ENCODE data around the gene ZBTB45. TPM values are rescaled to one million over a fixed set of nuclear protein-coding genes. Genes with fewer than 3 reads are reported as not detected.
"Not testable (repeated sequence)": the region's sequence is repeated elsewhere in the genome, so short reads cannot be mapped to it uniquely, and the experiment has no call there.

The ZBTB45 gene
- total and polyA plus RNA-seq, 4 donors, result 3.8 to 22.4 (median 12.7) TPM

GRCh38 chr19:58475714-58476497 lies 43.7 kb downstream of the ZBTB45 start, which contains the start of gene ZNF446:
ZNF446 (plus strand) TSS chr19:58476352; CDS start chr19:58477219, 867 bp downstream.
- no peaks in the 10 kb centered on the region for H3K9me3 ChIP-seq (ENCODE audit: control insufficient read depth, insufficient read depth, low read length)
- peaks cover 33% of the 10 kb centered on the region for H3K4me1 ChIP-seq (ENCODE audit: control insufficient read depth, insufficient read depth, low read length)
- H3K27ac ChIP-seq (ENCODE audit: low read depth, low read length), result peak within 1 kb of the TSS; percentile 92
- peaks cover 74% of the 10 kb centered on the region for H3K36me3 ChIP-seq (ENCODE audit: control insufficient read depth, insufficient read depth, low read length)
- H3K27me3 ChIP-seq (ENCODE audit: control insufficient read depth, insufficient read depth, low read length), result no peaks in the 10 kb centered on the region
- H3K4me3 ChIP-seq (ENCODE audit: low read depth, low read length), result peak within 1 kb of the TSS; percentile 75
- DNase-seq (ENCODE audit: low read depth in 4 of 6, low spot score in 6 of 6), result peak; percentile 91 to 99 (median 96)
- under 1% methylated on average over 64 of the region's 64 CpGs for WGBS (ENCODE audit: insufficient coverage)

- Histone ChIP-seq H3K9me3 (ENCODE audit: control insufficient read depth, insufficient read depth, low read length) (no peaks in the 10 kb centered on the region), H3K4me3 (ENCODE audit: low read depth, low read length) (peak overlapping the region; percentile 75), H3K4me1 (ENCODE audit: control insufficient read depth, insufficient read depth, low read length) (peaks cover 33% of the 10 kb centered on the region), H3K27me3 (ENCODE audit: control insufficient read depth, insufficient read depth, low read length) (no peaks in the 10 kb centered on the region), H3K27ac (ENCODE audit: low read depth, low read length) (peak overlapping the region; percentile 92), H3K36me3 (ENCODE audit: control insufficient read depth, insufficient read depth, low read length) (peaks cover 74% of the 10 kb centered on the region)
- no peak for DNase-seq (ENCODE audit: low read depth in 4 of 6, low spot score in 6 of 6)
- WGBS (ENCODE audit: insufficient coverage), result 10% methylated on average over 23 of the region's 27 CpGs
Observed at GRCh38 chr19:58474997-58475713, 44.5 kb downstream of the ZBTB45 start.

DNA sequence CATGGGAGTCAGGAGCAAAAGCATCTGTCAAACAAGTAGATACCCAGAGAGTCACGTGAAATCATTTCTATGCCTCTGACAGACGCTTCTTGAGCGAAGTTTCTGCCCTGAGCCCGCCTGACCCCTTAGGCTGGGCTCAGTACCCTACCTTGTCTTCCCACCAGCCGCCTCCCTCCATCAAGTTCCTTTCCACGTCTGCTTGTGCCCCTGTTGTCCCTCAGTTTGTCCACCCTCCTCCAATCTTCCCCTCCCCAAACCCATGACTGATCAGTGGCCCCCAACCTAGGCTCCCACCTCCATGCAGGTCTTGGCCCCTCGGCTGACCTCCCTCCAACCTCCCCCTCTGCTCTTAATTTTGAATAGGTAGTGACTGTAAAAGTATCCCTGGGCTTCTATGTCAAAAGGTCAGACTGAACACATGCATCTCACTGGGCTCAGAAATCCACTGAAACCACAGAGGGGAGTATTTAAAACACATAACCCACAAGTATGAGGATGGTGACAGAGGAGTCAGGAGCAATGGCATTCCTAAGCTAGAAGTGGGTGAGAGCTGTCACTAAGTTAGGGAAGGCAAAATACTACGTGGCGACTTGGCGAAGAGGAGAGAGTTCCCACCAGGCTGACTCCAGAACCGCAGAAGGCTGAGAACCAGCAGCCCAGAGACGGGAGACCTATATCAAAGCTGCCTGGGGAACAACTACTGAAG lies 45.2 kb downstream of the ZBTB45 start:
- Histone ChIP-seq H3K4me1 (ENCODE audit: control insufficient read depth, insufficient read depth, low read length) (peaks cover 33% of the 10 kb centered on the region), H3K9me3 (ENCODE audit: control insufficient read depth, insufficient read depth, low read length) (no peaks in the 10 kb centered on the region), H3K36me3 (ENCODE audit: control insufficient read depth, insufficient read depth, low read length) (peaks cover 74% of the 10 kb centered on the region), H3K4me3 (ENCODE audit: low read depth, low read length) (no peak overlapping the region), H3K27ac (ENCODE audit: low read depth, low read length) (no peak overlapping the region), H3K27me3 (ENCODE audit: control insufficient read depth, insufficient read depth, low read length) (no peaks in the 10 kb centered on the region)
- 88% methylated on average over 10 of the region's 12 CpGs for WGBS (ENCODE audit: insufficient coverage)
- no peak for DNase-seq (ENCODE audit: low read depth in 4 of 6, low spot score in 6 of 6)

GRCh38 chr19:58473775-58474174 lies 45.8 kb downstream of the ZBTB45 start:
- no peaks in the 10 kb centered on the region for H3K9me3 ChIP-seq (ENCODE audit: control insufficient read depth, insufficient read depth, low read length)
- H3K4me3 ChIP-seq (ENCODE audit: low read depth, low read length), result no peak overlapping the region
- DNase-seq (ENCODE audit: low read depth in 4 of 6, low spot score in 6 of 6), result no peak
- no peak overlapping the region for H3K27ac ChIP-seq (ENCODE audit: low read depth, low read length)
- peaks cover 33% of the 10 kb centered on the region for H3K4me1 ChIP-seq (ENCODE audit: control insufficient read depth, insufficient read depth, low read length)
- H3K36me3 ChIP-seq (ENCODE audit: control insufficient read depth, insufficient read depth, low read length), result peaks cover 73% of the 10 kb centered on the region
- no peaks in the 10 kb centered on the region for H3K27me3 ChIP-seq (ENCODE audit: control insufficient read depth, insufficient read depth, low read length)

- Histone ChIP-seq H3K27ac (ENCODE audit: low read depth, low read length) (no peak overlapping the region), H3K4me3 (ENCODE audit: low read depth, low read length) (no peak overlapping the region), H3K36me3 (ENCODE audit: control insufficient read depth, insufficient read depth, low read length) (peaks cover 56% of the 10 kb centered on the region), H3K27me3 (ENCODE audit: control insufficient read depth, insufficient read depth, low read length) (no peaks in the 10 kb centered on the region), H3K4me1 (ENCODE audit: control insufficient read depth, insufficient read depth, low read length) (peaks cover 34% of the 10 kb centered on the region), H3K9me3 (ENCODE audit: control insufficient read depth, insufficient read depth, low read length) (no peaks in the 10 kb centered on the region)
- 93% methylated on average over 39 of the region's 39 CpGs for WGBS (ENCODE audit: insufficient coverage)
- DNase-seq (ENCODE audit: low read depth in 4 of 6, low spot score in 6 of 6), result no peak
Observed at GRCh38 chr19:58471736-58472135, 47.9 kb downstream of the ZBTB45 start.

GRCh38 chr19:58470837-58471543 lies 48.6 kb downstream of the ZBTB45 start:
- WGBS (ENCODE audit: insufficient coverage), result 96% methylated on average over 13 of the region's 53 CpGs
- H3K9me3 ChIP-seq (ENCODE audit: control insufficient read depth, insufficient read depth, low read length); H3K27me3 ChIP-seq (ENCODE audit: control insufficient read depth, insufficient read depth, low read length); DNase-seq (ENCODE audit: low read depth in 4 of 6, low spot score in 6 of 6); H3K27ac ChIP-seq (ENCODE audit: low read depth, low read length); H3K4me3 ChIP-seq (ENCODE audit: low read depth, low read length): not testable (repeated sequence)
- Histone ChIP-seq H3K36me3 (ENCODE audit: control insufficient read depth, insufficient read depth, low read length) (peaks cover 56% of the 10 kb centered on the region), H3K4me1 (ENCODE audit: control insufficient read depth, insufficient read depth, low read length) (peaks cover 31% of the 10 kb centered on the region)

DNA sequence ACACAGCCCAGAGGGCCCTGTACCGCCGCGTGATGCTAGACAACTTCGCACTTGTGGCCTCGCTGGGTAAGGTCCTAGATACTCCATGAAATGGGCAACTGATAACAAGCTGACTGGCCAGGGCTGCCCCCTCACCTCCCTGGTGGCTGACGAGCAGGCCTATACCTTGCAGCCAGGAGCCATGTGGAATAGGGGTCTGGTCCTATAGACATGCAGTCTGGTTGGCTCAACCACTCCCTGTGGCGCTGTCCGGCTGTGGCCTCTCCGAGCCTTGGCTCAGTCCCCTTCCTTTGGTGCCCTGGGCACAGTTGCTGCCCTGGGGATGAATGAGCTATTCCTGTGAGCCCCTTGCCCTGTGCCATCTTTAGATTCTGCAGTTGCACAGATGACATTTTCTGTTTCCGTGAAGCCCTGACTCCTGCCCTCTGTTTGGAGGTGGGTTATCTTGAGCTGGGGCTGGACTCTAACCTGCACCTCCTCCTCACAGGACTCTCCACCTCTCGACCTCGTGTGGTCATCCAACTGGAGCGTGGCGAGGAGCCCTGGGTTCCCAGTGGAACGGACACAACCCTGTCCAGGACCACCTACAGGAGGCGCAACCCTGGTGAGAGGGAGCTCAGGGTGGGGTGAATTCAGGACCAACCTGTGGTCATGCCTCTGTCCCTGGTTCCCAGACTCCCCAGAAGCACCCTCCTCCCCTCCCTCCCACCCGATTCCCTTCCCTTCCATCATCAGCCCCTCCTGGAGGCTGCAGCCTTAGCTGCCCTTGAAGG lies 50.2 kb downstream of the ZBTB45 start:
- DNase-seq (ENCODE audit: low read depth in 4 of 6, low spot score in 6 of 6), result no peak
- Histone ChIP-seq H3K27me3 (ENCODE audit: control insufficient read depth, insufficient read depth, low read length) (no peaks in the 10 kb centered on the region), H3K4me1 (ENCODE audit: control insufficient read depth, insufficient read depth, low read length) (peaks cover 18% of the 10 kb centered on the region), H3K4me3 (ENCODE audit: low read depth, low read length) (no peak overlapping the region), H3K9me3 (ENCODE audit: control insufficient read depth, insufficient read depth, low read length) (no peaks in the 10 kb centered on the region), H3K27ac (ENCODE audit: low read depth, low read length) (no peak overlapping the region), H3K36me3 (ENCODE audit: control insufficient read depth, insufficient read depth, low read length) (peaks cover 55% of the 10 kb centered on the region)
- WGBS (ENCODE audit: insufficient coverage), result 95% methylated on average over 10 of the region's 17 CpGs

DNA sequence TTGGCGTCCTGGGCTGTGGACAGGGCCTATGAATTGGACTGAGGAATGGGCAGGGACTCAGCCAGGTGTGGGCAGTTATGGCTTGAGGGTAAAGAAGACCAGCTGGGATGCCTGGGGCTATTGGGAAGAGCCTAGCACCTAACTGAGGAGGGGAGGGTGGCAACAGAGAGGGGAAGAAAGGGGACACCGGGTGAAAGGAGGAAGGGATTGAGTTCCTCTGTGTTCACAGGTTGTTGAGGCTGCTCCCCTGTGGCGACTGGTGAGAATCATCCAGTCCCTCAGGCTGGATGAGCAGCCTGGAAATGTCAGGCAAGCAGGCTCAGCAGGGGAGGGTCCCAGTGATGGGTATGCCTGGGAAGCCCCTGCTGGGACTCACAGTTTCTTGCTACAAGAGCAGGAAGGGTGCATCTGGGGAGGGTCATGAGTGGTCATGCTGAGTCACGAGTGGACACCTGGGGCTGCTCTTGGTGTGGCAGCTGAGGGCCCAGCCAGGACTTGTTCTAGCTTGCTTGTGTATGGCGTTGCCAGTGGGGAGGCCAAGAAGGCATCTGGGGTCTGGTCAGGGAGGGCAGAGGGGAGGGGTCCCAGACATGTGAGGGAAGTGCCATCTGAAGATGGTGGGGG lies 51.3 kb downstream of the ZBTB45 start:
- Histone ChIP-seq H3K27ac (ENCODE audit: low read depth, low read length) (no peak overlapping the region), H3K27me3 (ENCODE audit: control insufficient read depth, insufficient read depth, low read length) (no peaks in the 10 kb centered on the region), H3K36me3 (ENCODE audit: control insufficient read depth, insufficient read depth, low read length) (peaks cover 44% of the 10 kb centered on the region), H3K9me3 (ENCODE audit: control insufficient read depth, insufficient read depth, low read length) (no peaks in the 10 kb centered on the region), H3K4me1 (ENCODE audit: control insufficient read depth, insufficient read depth, low read length) (peaks cover 18% of the 10 kb centered on the region), H3K4me3 (ENCODE audit: low read depth, low read length) (no peak overlapping the region)
- no peak for DNase-seq (ENCODE audit: low read depth in 4 of 6, low spot score in 6 of 6)
- WGBS (ENCODE audit: insufficient coverage), result 66% methylated on average over 5 of the region's 5 CpGs
